ENCODE results near the gene RFT1. TPM values are rescaled to one million over a fixed set of nuclear protein-coding genes. Genes with fewer than 3 reads are reported as not detected.
"Not testable (repeated sequence)": the region's sequence is repeated elsewhere in the genome, so short reads cannot be mapped to it uniquely, and the experiment has no call there.

The RFT1 gene
- total and polyA plus RNA-seq, 2 experiments from 2014 or later = 11.3 to 13.3 TPM

- TF ChIP-seq REST (IDR thresholded peaks at IDR 0.05; ENCODE audit: unreplicated experiment) (no peak), CREB1 (CRISPR knock-in tag; IDR thresholded peaks at IDR 0.05; ENCODE audit: low read depth) (no peak)
Measured at GRCh38 chr3:53062905-53063304, 67.3 kb downstream of the RFT1 start (continued).

- H3K9me3 Mint-ChIP-seq = no peaks in the 10 kb centered on the region
- no peaks in the 10 kb centered on the region for H3K79me2 ChIP-seq (replicated peaks; ENCODE audit: insufficient read depth)
- no peaks in the 10 kb centered on the region for H3F3A ChIP-seq (replicated peaks; ENCODE audit: low read depth)
- H3K27me3 ChIP-seq (ENCODE audit: insufficient read depth) = no peaks in the 10 kb centered on the region
- ATAC-seq (peak; percentile 80), DNase-seq (ENCODE audit: low spot score) (peak; percentile 65)
- H3K36me3 ChIP-seq (ENCODE audit: insufficient read depth) = no peaks in the 10 kb centered on the region
- H2AFZ ChIP-seq = no peak overlapping the region
- H4K20me1 ChIP-seq (replicated peaks; ENCODE audit: insufficient read depth) = no peaks in the 10 kb centered on the region
- H3K4me1 ChIP-seq (ENCODE audit: insufficient read depth) = no peaks in the 10 kb centered on the region
- H3K27me3 Mint-ChIP-seq (ENCODE audit: insufficient read depth, low read depth, poor library complexity) = peaks cover 2% of the 10 kb centered on the region
- H3K27ac ChIP-seq (ENCODE audit: low read depth) = no peak overlapping the region
- H3K9me2 ChIP-seq (ENCODE audit: insufficient read depth) = no peaks in the 10 kb centered on the region
- H3K4me2 ChIP-seq = no peak overlapping the region
- no peak overlapping the region for H3K27ac Mint-ChIP-seq
- H3K4me1 Mint-ChIP-seq = no peaks in the 10 kb centered on the region
- no peak overlapping the region for H3K4me3 Mint-ChIP-seq
- TF ChIP-seq REST (IDR thresholded peaks at IDR 0.05; ENCODE audit: unreplicated experiment) = no peak
- peak; percentile 35; the same call in 1 of the 2 replicates for TF ChIP-seq ZNF462 (CRISPR knock-in tag; IDR thresholded peaks at IDR 0.05)
- TF ChIP-seq CTCF (conservative IDR thresholded peaks at IDR 0.05; ENCODE audit: low read depth in 2 of 2) = peak; percentile 35 to 37
- no peak overlapping the region for H3K4me3 ChIP-seq
- H3K36me3 Mint-ChIP-seq (ENCODE audit: low read depth) = no peaks in the 10 kb centered on the region
Measured at GRCh38 chr3:53056442-53056841, 73.8 kb downstream of the RFT1 start.

GRCh38 chr3:53054233-53054632 is 76.0 kb downstream of the RFT1 start:
- not testable (repeated sequence) for H3K4me1 ChIP-seq (ENCODE audit: insufficient read depth); H3K79me2 ChIP-seq (replicated peaks; ENCODE audit: insufficient read depth); H3K9me2 ChIP-seq (ENCODE audit: insufficient read depth); H3K9me3 Mint-ChIP-seq; H3K4me3 ChIP-seq; H3K4me3 Mint-ChIP-seq; H3K27ac ChIP-seq (ENCODE audit: low read depth); H3K4me1 Mint-ChIP-seq; H3K36me3 Mint-ChIP-seq (ENCODE audit: low read depth); DNase-seq (ENCODE audit: low spot score); H2AFZ ChIP-seq; H3K27me3 Mint-ChIP-seq (ENCODE audit: insufficient read depth, low read depth, poor library complexity); ATAC-seq; H3K36me3 ChIP-seq (ENCODE audit: insufficient read depth); H3F3A ChIP-seq (replicated peaks; ENCODE audit: low read depth); H3K4me2 ChIP-seq; H3K27ac Mint-ChIP-seq; H4K20me1 ChIP-seq (replicated peaks; ENCODE audit: insufficient read depth); H3K27me3 ChIP-seq (ENCODE audit: insufficient read depth)
